Measurements from ENCODE around the gene GP5. TPM values are rescaled to one million over a fixed set of nuclear protein-coding genes. Genes with fewer than 3 reads are reported as not detected.
A peak's percentile ranks its signal among the peaks of the same experiment; 100 is the strongest.

The GP5 gene
- total RNA-seq, 1 donor from 2014 or later, result 0.10 TPM

DNA sequence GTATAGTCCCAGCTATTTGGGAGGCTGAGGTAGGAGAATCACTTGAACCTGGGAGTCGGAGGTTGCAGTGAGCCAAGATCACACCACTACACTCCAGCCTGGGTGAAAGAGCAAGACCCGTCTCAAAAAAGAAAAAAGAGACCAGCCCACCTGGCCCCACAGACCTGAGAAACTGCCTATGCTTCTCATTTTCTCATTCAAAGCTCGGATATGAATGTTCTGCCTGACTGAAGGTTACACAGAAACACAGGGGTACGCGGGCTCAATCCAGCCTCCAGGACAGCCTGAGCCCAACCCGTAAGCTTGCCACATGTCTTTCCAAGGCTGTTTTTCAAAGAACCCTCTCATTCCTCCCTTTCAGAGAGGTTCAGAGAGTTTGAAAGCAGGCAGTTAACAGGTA lies 19.8 kb downstream of the GP5 start:
- no peak for DNase-seq (ENCODE audit: low spot score)
- no peak for ATAC-seq

DNA sequence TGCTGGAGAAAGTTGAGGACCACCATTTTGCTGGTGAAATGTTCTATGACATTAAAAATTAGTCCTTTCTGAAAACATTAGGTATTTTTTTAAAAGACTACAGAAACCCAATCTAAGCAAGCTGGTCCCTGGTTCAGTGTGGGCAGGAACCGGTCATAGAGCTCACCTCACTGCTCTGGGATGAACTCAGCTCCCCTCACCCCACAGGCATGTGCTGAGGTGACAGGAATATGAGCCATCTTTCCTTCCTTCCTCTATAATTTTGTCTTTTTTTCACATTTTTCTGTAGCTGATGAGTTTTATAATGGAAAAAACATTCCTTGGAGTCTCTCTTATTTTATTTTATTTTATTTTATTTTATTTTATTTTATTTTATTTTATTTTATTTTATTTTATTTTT lies 21.4 kb downstream of the GP5 start:
- DNase-seq (ENCODE audit: low spot score), result no peak
- no peak for ATAC-seq

DNA sequence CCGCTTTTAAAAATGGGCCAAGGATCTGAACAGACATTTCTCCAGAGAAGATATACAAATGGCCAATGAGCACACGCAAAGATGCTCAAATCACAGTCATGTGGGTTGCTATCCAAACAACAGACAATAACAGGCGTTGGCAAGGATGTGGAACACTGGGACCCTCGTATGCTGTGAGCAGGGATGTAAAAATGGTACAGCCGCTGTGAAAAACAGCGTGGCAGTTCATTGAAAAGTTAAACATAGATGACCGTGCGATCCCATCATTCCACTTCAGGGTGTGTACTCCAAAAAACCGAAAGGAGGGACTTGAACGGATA lies 22.9 kb downstream of the GP5 start:
- no peak for ATAC-seq
- DNase-seq (ENCODE audit: low spot score), result no peak

DNA sequence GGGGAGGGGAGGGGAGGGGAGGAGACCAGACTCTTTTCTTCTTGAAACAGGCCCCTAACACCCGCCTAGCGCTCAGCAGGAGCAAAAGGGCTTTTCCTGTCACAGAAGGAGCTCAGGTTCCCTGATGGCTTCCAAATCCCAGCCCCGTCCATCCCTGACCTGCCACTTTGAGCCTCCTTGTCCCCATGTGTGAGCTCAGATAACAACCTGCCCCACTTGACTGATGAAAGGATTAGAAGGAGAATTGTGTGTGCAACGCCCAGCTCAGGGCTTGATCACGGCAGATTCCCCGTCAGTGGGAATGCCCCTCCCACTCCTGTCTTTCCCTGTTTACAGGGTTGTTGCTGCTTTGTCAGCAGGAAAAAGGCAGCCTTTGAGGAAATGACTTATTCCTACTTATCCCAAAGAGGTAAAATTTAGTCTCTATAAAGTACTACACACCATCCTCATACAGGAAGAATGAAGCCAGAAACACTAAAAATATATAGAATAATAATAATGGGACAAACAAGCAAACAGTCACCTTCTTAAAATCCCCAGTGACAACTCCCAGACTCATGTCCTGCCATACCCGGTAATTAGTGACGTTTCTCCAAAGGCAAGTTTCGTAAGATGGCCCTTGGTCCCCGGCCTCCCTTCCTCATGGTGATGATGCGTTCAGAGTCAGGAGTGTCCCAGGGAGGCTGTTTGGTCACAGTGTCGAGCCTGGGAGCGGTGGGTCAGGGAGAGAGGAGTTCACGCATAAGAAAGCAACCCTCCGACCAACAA lies 23.4 kb downstream of the GP5 start:
- DNase-seq (ENCODE audit: low spot score), result no peak
- peak; percentile 13 for ATAC-seq

DNA sequence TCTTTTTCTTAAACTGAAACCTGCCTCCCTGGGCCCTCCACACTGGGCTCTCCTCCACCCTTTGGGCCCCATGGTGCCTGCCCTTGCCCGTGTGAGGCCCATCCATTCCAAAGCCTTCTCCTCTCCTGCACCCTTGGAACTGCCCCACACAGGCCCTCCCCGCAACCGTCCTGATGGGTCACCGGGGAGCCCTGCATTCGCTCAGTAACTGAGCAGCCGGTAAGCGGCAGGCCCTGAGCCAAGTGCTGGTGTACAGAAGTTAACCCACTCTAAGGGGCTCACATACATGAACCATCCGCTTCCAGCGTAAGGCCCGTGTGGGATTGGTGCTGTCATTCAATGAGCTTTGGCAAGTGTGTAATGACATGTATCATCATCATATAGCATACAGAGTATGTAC lies 24.1 kb downstream of the GP5 start:
- no peak for ATAC-seq
- no peak for DNase-seq (ENCODE audit: low spot score)

DNA sequence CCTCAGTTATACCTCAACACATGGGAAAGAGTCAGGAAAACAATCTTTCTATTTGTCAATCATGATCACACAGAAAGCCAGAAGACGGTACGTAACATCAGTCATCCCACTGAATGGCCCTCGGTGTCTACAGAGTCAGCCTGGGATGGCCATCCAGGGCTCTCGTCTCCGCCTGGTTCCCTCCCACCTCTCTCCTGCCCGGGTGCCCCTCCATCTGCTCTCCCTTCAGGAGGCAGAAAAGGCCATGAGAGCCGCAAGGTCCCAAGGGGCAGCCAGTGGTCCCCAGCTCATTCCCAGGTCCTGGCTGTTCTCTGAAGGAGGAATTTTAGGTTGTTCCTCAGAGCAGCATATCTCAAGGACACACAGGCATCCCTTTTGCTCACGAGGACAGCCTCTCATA lies 25.2 kb downstream of the GP5 start:
- ATAC-seq (no peak), DNase-seq (ENCODE audit: low spot score) (no peak)

DNA sequence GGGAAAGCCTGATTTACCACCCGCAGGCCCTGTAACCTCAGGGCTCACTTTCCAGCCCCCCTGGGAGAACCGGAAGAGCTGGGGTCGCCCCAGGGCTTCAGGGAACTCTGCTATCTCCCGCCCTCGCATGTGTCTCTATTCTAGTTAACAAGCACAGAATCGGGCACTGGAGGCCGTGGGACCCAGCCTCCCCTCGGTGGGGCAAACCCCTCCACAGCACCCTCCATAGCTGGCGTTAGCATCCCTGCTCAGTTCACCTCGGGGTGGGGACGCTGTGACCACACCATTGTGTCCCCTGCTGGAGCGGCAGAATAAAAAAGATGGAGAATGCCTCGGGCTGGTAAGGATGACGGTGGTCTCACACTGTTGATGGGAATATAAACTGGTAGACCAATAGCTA lies 26.0 kb downstream of the GP5 start:
- no peak for DNase-seq (ENCODE audit: low spot score)
- ATAC-seq, result no peak

DNA sequence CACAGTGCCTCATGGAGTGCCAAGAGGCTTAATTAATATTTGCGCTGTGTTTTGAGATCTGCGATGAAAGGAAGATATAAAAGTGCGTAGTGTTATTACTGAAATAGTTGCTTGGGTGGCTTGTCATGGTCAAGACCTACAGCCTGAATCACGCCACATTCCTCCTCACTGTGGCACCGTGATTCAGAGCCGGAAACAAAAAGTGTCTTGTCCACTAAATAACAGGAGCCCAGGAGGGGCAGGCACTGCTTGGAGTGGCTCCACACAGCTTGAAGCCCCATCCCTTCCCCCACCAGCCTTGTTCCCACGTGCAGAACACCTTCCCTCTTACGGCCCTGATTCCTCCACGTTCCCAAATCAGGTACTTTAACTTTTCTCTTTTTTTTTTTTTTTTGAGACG lies 28.3 kb downstream of the GP5 start:
- DNase-seq (ENCODE audit: low spot score) (no peak), ATAC-seq (no peak)

DNA sequence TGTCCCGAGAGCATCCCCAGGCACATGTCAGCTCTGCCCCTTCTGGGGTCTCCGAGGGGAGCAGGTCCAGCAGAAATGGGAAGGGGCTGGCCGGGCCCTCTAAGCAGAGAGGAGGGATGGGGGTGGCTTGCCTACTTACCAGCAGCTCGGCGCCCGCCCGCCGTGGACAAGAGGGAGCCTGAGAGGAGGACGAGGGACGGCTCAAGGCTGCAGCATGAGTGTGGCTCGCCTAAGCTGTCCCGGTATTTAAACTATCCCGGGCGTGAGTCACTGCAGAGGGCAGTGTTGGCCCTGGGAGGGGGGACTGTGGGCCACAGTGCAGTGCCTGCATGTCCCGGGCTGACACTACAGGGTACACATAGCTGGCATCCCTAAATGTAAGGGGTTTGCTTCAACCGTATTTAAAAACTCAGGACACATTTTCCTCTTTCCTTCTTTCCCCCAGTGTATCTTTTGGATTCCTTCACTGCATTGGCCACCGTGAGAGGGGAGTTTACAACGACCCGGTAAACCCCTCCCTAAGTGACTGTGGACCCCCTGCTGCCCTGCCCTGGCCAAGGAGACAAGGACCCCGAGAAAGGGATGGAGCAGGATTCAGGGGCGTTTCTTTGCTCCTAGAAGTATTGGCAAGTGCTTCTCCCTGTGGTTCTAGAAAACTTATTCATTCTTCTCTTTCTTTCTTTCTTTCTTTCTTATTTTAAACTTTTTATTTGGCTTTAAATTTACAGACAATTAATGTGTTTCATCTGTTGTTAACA lies 29.4 kb downstream of the GP5 start, which contains the start of gene LRRC15:
TSS of gene LRRC15 (minus strand) at position 222 of the 758 bp plus-strand sequence. CDS start 8,700 bp downstream, outside the sequence.
- ATAC-seq, result peak; percentile 79

DNA sequence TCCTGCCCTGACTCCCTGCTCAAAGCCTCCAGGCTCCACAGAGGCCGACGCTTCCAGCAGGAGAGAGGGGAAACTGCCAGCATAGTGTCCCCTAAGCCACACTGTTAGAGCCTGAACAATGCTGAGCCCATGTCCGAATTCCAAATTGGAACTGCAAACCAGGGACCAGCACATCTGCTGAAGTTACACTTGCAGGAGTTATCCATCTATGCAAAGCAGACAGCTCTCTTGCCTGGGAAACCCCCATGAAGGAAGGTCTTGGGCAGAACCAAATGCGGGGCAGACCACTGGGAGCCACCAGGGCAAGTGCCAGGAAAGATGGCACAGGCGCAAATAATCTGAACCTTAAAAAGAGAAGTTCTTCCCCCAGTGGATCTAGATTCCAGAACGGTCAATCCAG lies 30.1 kb downstream of the GP5 start:
- ATAC-seq (no peak), DNase-seq (ENCODE audit: low spot score) (no peak)

More for the DNA sequence above, 29.4 kb downstream of the GP5 start, which contains the start of gene LRRC15:
- DNase-seq (ENCODE audit: low spot score), result no peak

DNA sequence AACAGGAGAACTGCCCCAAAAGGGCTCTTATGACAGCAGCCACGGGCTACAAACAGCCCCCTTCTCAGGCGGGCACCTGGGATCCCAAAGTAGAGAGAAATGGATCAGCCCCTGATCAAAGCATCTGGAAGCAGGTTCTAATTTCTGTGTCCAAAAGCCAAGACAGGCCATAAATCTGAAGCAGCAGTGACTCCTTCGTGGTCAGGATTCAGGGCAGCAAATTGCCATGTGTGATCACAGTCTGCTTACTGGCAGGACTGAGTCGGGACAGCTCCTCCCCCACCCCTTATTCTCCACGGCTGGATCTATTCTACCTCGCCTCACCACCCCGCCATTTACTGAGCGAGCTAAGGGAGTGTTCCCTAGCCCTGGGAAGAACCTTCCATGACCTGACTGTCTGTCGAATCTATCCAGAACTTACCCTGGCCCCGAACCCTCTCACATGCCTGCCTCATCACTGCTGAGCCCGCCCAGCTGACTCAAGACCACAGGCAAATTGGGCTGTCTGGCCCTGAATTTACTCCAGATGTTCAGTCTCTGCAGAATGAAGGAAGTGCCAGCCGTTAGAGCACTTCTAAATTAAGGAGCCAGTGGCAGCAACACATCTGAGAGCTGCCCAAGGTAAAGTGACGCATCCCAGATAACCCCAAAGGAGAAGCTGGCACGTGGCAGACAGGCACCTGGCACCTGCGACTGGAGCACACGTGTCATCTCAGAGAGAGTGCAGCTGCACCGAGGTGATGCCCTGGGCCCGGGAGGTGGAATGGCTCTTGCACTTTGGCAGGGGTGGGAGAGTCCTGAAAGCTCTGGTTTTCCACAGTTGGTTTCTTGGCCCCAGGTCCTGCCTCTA lies 30.8 kb downstream of the GP5 start:
- no peak for ATAC-seq
- no peak for DNase-seq (ENCODE audit: low spot score)

DNA sequence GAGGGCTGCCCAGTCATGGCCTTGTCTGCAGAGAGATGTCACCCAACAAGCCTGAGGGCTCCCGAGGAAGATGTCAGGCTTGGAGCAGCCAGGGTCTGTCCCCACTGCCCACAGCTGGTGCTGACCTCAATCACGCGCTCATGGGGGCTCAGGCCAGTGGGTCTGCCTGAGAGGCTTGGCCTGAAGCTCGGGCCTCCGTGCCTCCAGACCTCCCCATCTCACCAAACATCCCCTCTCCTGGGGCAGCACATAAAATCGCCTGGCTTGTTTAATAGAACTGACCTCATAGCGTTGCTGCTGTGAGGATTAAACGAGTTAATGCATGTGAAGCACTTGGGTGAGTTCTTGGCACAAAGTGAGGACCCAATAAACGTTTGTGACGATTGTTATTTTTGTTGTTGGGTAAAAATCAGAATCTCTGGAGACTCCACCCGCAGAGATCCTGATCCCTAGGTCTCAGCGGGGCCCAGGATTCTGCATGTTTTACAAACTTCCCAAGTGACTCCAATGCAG lies 33.0 kb downstream of the GP5 start:
- ATAC-seq (no peak), DNase-seq (ENCODE audit: low spot score) (no peak)

DNA sequence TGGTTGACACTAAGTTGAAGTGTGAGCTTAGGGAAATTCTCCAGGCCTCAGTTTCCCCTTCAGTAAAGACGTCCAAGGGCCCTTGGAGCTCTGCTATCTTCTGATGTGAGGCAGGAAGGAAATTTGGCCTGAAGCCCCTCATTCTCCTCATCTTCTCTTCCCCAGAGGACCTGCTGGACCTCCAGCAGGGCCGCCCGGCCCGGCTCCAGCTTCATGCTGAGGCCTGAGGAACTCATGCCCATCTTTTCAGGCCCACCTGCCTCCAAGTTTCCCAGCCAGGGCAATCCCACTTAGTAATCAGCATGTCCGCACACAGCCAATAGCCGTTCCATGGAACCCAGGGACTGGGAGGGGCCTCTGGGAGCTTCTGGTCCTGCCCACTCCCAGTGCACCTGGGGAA lies 33.5 kb downstream of the GP5 start:
- no peak for ATAC-seq
- no peak for DNase-seq (ENCODE audit: low spot score)

DNA sequence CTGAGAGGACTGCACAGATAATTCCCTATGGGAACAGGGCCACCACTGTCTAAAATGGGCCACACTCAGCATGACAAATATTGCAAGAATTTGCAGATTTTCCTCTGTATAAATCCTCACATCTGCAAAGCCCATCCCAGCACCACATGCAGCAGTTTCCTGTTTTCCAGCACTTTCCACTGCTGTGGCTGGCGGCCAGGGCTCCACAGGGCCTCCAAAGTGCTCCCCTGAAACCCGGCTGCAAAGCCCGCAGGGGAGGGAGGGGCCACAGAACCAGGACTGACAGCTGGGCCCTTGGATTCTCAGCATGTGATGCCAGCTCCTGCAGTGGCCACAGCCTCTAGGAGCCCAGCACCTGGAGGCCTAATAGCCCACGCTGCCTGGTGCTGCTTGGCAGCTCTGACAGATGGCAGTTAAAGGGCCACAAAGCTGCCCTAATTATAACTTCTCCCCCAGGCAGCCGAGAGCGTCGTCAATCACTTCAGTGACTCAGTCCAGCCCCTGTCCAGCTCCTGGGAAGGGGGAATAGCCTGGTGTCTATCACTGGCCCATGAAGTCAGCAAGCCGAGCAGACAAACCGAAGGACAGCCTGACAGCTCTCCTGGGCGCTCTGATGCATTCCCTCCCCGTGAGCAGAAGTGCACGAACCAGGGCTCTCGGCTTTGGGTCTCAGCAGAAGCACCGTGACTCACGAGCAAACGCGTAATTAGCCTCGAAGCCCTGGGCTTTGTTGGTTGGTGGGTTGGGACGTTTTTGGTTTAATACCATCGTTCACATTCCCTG lies 34.2 kb downstream of the GP5 start:
- ATAC-seq, result no peak
- DNase-seq (ENCODE audit: low spot score), result no peak

DNA sequence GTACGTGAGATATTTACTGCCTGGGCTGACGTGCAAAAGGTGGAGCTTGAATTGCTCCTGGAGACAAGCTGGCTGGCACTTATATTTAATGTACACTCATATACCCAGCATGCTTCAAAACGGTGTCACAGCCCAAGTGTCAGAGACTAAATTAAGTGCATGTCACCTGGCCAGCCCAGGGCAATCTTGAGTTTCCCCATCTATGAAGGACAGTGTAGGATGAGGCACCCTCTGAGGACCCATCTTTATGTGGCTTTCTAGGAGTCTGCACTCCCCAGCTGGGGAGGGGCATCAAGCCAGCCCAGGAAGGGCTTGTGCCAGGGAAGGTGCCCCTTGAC lies 34.8 kb downstream of the GP5 start:
- DNase-seq (ENCODE audit: low spot score), result no peak
- peak; percentile 68 for ATAC-seq

DNA sequence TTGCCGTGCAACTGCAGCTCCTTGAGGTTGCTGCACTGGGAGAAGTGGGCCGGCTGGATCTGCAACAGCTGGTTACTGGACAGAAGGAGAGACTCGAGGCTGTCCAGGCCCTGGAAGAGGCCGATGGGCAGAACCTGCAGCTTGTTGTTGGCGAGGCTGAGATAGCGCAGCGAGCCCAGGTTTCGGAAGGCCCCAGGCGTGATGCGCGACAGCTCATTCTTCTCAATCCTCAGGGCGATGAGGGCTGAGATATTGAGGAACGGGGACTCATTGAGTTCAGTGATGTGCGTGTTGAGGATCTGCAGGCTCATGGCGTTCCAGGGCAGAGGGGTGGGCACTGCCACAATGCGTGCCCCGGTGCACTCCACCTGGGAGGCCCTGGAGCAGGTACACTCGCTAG lies 38.5 kb downstream of the GP5 start:
- DNase-seq (ENCODE audit: low spot score), result no peak
- no peak for ATAC-seq

DNA sequence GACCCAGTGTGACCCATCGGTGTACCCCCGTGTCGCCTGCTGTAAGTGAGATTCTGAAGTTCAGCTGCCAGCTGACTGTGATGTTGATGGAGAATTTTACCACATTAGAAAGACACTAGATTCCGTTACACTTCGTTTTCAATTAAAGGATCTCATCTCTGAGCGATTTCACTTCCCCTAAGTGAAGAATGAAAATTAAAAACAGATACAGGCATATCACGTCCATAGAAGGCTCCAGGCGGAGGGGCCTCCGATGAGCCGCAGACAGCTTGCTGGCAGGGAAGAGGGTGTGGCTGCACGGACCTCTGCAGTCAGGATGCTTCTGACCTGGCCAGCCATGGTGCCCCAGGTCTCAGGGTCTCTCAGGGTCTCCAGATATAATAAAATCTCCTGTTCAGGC lies 41.4 kb downstream of the GP5 start:
- ATAC-seq (no peak), DNase-seq (ENCODE audit: low spot score) (no peak)

DNA sequence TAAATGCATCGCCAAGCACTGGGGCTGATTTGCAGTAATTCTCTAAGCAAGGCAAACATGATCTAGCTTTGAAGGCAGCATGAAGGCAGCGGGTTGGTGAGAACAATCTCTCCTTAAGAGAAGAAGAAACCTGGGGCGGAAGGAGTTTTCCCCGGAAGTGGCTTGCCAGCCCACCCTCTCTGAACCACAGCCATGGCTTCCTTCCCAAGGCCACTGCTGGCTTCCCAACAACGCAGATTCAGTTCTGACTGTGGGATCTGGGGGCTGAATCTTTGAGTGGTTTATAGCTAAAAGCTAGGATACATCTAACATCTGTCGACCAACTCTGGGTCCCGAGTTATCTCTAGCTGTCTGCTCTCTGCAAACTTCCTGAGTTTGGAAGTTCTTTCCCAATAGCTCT lies 43.7 kb downstream of the GP5 start:
- DNase-seq (ENCODE audit: low spot score), result no peak
- no peak for ATAC-seq

DNA sequence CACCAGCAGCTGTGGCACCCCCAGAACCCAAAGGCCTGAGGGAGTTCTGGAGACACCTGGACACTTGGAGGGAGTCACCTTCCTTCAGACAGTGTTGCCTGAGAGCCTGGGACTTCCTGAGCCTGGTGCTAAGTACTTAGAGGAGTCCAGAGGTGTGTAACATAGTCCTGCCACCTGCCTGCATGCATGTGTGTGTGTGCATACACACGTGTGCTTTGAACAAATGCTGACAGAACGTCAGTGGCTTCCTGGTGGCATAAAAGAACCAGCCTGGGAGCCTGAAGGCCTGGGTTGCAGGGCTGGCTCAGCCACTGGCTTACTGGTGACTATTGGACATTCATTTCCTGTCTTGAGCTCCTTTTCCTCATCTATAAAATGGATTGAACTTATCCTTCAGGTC lies 44.8 kb downstream of the GP5 start:
- ATAC-seq, result no peak

DNA sequence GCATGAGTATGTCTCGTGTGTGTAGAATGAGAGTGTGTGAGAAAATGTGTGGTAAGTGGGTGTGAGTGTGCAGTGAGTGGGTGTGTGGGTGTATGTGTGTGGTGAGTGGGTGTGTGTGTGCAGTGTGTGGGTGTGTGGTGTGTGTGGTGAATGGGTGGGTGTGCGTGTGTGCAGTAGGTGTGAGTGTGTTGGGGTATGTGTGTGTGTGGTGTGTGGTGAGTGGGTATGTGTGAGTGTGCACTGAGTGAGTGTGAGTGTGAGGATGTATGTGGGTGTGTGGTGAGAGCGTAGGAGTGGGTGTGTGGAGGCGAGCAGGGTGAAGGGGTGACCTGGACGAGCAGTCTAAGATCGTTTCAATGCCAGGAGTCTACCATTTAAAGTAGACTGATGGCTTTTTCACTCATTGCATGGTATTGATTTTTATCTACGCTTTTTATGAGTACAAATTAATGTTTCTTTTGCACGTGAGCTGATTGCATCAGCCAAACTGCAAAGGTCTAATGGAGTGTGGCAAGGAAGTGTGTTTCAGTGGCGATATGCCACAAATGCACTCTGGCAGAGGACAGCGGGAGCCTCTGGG lies 46.3 kb downstream of the GP5 start:
- ATAC-seq, result no peak

More for the DNA sequence above, 44.8 kb downstream of the GP5 start:
- no peak for DNase-seq (ENCODE audit: low spot score)

More for the DNA sequence above, 46.3 kb downstream of the GP5 start:
- no peak for DNase-seq (ENCODE audit: low spot score)
